Gastroesophageal sphincter (tissue), 3 donors: ENCODE measurements around the gene SLC22A12.

Source experiments
- POLR2AphosphoS5 ChIP-seq: sonication (generic); formaldehyde crosslinking; IDR thresholded peaks from one replicate; pipeline ENCODE4 v1.6.1; 2017; ENCODE audit warnings: antibody characterized with exemption
- TF ChIP-seq, protein P1 (sequence below), 4 experiments: fragments of 200-600 bp in 2 of 4; fragments of 450-650 bp in 2 of 4; sonication (generic) in 1 of 4; IDR thresholded peaks; one replicate each; pipeline ENCODE4 v1.5.1; 2017 to 2019; ENCODE audit warnings: antibody characterized with exemption in 4 of 4, mild to moderate bottlenecking in 2 of 4, moderate library complexity in 2 of 4

- TF ChIP-seq, protein P1, sequence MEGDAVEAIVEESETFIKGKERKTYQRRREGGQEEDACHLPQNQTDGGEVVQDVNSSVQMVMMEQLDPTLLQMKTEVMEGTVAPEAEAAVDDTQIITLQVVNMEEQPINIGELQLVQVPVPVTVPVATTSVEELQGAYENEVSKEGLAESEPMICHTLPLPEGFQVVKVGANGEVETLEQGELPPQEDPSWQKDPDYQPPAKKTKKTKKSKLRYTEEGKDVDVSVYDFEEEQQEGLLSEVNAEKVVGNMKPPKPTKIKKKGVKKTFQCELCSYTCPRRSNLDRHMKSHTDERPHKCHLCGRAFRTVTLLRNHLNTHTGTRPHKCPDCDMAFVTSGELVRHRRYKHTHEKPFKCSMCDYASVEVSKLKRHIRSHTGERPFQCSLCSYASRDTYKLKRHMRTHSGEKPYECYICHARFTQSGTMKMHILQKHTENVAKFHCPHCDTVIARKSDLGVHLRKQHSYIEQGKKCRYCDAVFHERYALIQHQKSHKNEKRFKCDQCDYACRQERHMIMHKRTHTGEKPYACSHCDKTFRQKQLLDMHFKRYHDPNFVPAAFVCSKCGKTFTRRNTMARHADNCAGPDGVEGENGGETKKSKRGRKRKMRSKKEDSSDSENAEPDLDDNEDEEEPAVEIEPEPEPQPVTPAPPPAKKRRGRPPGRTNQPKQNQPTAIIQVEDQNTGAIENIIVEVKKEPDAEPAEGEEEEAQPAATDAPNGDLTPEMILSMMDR (IDR thresholded peaks at IDR 0.05) = no peak
- TF ChIP-seq POLR2AphosphoS5 = no peak
Measured at GRCh38 chr11:64626637-64627036, 35.6 kb downstream of the SLC22A12 start.
